G401.6 (cell line): Measurements from ENCODE around the gene L2HGDH.
A peak's percentile ranks its signal among the peaks of the same experiment; 100 is the strongest.

Source experiments
- FAIRE-seq: peaks from 2 replicates; lab custom pipeline; 2012; peaks lifted over from hg19 to GRCh38; lab: Jason Lieb, UNC

Gene L2HGDH

DNA sequence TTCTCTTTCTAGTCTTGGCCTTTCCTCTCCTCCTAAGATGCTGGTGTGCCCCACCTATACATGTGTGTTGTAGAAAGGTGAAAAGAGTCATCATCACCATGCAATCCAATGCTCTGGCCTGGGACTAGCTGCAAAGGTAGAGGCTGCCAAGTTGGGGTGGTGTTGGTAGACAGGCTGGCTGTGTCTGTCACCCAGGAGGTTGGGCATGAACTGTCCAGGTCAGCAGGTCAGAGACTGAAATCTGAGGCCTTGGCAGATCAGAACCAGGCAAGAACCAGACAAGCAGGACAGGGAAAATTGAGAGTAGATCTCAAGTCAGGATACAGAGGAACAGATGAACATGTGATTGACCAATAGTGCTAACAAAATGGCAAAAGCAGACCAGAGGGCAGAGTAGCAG, 26.2 kb downstream of the L2HGDH start:
- no peak for FAIRE-seq

DNA sequence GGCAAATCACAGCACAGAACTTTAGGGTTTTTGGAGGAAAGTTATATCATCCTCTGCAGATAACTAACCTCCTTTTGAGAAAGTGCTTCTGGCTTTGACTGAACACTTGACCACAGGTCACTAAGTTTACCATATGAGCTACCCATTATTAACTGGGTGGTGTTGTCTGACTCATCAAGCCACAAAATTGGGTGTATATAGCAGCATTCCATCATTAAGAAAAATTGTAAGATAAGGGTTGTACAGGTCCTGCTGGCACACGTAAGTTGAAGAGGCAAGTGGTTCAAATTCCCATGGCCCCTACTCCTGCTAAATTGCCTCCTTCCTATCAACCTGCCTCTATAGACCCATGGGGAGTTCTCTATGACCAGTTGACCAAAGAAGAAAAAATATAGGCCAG, 39.5 kb downstream of the L2HGDH start:
- no peak for FAIRE-seq

DNA sequence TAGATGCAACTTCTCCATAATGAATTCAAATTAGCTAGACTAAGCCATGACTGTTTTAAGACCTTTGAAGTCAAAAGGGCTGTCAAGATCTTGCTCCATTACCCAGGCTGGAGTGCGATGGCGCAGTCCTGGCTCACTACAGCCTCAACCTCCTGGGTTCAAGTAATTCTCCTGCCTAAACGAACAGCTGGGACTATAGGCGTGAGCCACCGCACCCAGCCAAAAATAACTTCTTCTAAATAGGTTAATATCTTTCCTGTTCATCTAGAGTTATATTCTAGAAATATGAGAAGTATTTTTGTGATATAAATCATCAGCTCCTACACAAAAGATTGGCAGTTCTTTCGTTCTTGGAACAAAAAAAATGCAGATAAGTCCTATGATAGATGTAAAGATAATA, 41.1 kb downstream of the L2HGDH start:
- FAIRE-seq = no peak

DNA sequence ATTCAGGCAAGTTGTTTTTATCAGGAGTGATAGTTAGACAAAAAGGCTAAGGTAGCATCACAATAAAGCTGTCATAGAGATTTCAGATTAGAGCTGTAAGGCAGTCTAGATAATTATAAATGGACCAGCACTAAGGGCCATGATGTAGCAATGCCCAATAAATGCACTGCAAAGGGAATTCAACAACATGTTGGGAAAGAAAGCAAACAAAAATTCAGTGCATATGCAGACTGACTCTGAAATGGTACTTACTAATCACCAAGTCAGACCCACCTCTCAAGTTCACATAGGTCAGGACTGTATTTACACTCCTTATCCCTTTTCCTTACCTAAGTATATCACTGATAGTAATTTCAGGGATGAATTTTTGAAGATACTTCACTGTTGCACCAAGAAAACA, 47.0 kb downstream of the L2HGDH start:
- FAIRE-seq = no peak

- no peak for FAIRE-seq
These were observed 48.7 kb downstream of the L2HGDH start for GRCh38 chr14:50263321-50263720.

GRCh38 chr14:50262865-50263264, 49.2 kb downstream of the L2HGDH start:
- FAIRE-seq = no peak

DNA sequence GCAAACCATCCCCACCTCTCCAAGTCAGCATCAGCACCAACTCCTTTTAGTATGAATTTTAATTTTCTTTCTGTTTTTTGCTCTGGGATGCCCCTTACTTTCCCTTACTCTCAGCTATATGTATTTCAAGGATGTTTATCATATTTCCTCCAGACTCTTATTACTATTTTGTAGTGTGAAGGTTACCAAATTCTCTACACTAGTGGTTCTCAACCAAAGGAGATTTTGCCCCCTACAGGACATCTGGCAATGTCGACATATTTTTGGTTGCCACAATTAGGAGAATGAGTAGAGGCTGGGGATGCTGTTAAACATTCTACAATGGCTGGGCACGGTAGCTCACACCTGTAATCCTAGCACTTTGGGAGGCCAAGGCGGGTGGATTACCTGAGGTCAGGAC, 51.5 kb downstream of the L2HGDH start:
- peak; percentile 53 for FAIRE-seq

GRCh38 chr14:50260072-50260471, 52.0 kb downstream of the L2HGDH start:
- FAIRE-seq = no peak

DNA sequence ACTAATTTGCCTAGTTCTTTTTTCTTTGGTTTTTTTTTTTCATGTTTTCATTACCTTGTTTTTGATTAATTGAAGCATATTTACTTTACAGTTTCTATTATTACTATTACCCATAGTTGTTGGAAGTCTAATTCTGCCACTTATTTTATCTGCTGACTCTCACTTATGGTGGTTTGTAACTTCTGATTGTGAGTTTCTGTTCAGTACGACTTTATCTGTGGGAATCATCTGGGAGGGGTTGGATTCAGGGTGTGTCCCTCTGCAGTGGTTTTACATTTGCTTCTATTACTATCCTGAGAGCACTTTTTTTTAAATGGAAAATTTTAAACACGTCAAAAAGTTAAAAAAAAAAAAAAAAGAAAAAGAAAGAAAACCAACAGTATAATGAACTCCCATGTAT, 54.3 kb downstream of the L2HGDH start:
- no peak for FAIRE-seq

DNA sequence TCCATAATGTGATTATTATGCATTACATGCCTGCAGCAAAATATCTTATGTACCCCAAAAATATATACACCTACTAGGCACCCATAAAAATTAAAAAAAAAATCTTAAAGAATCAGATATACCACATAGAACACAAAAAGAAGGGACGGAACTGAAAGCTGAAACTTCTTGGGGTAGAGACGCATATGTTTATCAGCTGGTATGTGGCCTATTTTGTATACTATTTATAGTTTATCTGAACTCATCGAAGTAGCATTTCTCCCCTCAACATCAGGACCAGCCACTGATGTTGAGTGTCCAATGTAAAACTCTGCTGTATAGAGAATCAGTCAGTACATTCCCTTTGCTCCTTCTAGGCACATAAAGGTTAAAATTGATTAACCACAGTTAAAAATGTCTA, 57.8 kb downstream of the L2HGDH start:
- no peak for FAIRE-seq

DNA sequence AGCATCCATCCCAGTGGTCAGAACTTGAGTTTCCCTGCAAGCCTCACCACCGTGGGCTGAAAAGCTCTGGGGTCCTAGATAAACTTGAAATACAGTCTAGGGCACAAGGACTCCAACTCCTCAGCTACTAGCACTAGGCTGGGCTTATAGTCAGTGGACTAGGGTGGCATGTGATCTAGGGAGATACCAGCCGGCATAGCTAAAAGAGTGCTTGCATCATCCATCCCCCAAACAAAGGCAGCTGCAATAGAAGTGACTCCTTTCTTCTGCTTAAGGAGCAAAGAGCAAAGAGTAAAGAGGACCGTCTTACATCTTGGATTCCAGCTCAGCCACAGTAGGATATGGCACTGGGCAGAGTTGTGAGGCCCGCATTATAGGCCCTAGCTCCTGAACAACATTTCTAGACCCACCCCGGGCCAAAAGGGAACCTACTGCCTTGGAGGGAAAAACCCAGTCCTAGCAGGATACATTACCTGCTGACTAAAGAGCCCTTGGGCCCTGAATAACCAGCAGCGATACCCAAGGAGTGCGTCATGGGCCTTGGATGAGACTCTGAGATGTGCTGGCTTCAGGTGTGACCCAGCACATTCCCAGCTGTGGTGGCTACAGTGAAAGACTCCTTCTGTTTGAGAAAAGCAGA, 62.8 kb downstream of the L2HGDH start:
- no peak for FAIRE-seq

DNA sequence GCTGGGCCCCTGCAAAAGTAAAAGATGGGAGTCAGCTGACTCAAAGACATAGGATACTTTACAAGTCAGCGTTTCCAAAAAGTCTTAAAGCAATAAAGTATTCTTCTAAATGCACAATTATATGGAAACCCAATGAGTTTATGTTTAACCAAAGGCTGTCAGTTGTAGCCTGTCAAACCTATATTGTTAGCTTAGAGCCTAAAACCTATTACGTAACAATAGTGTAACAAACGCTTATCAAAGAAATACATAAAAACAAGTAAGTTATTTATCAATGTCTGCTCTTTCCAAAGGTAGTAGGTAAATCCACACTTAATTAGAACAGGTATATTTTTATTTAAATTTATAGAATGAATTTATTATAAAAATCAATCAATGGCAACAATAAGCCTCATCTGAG, 64.8 kb downstream of the L2HGDH start:
- peak; percentile 31 for FAIRE-seq

GRCh38 chr14:50242566-50243310, 69.3 kb downstream of the L2HGDH start:
- FAIRE-seq = no peak

- no peak for FAIRE-seq
These were observed 69.9 kb downstream of the L2HGDH start for GRCh38 chr14:50242096-50242495.

DNA sequence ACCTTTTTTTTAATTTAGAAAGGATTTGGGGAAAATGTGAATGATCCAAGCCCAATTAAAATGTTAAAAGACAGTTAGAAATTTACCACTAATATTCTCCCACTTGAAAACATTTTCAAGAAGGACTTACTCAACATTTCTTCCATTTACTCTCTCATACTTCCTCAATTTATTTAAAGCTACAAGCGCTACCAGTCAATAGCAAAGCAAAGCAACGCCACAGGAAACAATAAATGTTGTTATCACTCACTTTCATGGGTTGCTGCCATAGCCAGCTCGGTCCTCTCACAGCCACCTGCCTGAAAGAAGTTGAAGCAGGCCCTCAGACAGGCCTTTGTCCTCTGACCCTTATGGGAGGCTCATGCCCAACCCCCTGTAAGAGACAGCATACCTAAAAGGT, 74.6 kb downstream of the L2HGDH start:
- no peak for FAIRE-seq

DNA sequence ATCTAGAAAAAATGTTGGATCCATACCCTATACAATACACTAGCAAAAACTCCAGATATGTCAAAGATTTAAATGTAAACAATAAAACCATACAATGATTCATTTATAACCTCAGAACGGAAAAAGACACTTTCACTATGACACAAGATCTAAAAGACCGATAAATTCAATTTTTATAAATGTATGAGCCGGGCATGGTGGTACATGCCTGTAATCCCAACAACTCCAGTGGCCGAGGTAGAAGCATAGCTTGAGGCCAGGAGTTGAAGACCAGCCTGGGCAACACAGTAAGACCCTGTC, 78.1 kb downstream of the L2HGDH start:
- no peak for FAIRE-seq

- FAIRE-seq = no peak
These were observed 78.7 kb downstream of the L2HGDH start for GRCh38 chr14:50233166-50233950.

DNA sequence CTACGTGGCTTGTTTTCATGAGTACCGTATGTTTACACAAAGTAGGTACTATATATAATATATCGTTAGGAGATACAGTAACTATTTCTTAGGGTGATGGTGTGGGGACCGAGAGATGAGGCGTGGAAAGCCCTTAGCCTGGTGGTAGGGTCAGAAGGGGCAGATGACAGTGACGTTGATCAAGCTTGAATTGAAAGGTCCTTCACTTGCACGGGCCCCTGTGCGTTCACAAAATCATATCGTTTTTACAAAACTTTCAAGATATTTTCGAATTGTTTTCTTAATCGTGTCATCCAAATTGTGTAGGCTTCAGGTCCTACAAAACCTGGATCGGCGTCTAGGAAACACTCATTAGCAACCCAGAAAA, 79.8 kb downstream of the L2HGDH start:
- no peak for FAIRE-seq

DNA sequence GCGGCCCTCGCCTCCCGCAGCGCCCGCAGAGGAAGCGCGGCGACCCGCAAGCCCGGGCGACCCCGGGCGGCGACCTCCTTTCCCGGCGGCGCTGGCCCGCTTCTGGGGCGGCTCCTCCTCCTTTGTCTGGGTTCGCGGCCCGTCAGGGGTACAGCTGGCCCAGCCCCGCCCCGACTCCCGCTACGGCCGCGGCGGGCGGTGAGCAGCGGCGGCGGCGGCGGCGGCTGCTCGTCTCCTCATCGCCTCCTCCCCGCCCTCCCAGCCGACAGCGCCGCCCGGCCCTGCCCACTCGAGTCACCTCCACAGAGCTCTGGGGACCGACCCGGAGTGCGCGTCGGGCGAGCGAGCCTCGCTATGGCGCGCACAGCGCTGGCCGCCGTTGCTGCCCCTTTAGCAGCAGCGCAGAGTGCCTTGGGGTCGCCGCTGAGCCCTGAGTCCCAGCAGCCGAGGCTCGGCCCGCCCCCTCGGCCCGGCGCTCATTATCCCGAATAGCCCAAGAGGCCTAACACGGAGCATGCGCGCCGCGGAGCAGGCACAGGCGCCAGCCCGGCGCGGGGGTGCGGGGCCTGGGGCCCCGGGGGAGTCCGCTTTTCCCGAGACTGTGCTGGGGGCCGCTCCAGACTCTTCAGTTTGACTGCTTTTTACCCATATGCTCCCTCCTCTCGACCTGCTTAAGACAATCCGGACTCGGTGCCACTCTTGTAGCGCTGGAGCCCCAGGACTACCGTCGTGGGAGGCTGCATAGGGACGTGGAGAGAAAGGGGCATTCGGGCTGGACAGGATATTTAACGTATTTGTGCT, 80.4 kb downstream of the L2HGDH start, which contains the start of gene SOS2:
SOS2 (minus strand) TSS at position 104 of the 801 bp plus-strand sequence. CDS start 295 bp downstream, outside the sequence.
- FAIRE-seq = no peak

DNA sequence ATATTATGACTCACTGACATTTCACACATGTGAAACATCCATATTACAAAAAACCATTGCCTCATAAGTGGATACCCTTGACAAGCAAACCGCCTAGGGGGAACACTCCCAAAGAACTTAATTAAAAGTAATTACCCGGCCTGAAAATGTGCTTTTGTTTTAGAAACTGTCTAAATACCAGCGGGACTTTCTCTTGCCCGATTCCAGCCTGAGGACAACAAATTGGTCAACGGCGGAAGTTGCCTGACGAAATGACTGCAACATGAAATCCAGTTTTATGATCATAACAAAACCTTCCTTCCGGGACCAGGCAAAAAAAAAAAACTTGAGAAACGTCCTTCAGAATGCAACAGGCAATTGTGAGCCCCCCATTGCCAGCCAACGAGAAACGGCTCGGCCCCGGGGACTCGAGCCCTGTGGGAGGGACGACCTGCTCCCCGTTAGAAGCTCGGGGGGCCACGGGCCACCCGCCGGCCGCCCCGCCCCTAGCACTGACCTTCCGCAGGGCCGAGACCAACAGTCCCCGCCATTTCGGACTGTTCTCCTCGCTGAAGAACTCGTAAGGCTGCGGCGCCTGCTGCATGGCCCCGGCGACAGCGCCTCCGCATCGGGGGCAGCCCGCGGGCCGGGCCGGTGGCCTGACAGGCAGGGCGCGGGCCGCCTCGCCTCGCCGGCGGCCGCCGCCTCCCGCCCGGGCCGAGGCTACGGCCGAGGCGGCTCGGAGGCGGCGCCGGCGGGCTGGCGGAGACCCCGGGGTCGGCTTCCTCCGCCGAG, 81.1 kb downstream of the L2HGDH start:
- FAIRE-seq = no peak

DNA sequence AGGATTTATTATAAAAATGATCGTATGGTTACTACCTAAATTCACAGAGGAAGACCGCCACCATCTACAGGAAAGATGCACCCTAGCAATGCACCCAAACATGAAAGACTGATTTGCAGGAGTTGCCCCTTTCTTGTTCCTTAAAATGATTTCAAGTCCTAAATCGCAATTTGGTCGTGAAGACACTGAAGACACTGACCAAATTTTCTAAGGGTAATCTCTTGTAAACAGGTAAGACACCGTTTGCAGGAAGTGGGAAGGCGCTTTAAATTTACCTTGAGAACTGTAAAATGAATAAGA, 81.7 kb downstream of the L2HGDH start:
- FAIRE-seq = no peak

DNA sequence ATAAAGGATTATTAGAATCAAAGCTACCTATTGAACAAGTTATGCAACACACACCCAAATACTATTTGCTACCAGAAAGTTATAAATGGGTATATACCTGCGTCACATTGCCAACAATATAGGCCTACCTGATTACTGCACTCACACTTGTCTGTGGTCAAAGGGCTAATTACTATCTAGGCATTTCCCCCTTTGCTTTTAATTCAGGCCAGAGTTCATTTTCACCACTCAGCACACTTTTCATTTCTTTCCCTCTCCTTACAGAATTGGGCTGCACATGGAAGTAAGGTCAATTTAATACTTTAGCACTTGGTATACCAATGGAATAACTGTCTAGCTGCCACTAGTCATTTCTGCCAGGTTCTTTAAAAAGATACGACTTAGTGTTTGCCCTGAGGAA, 82.3 kb downstream of the L2HGDH start:
- FAIRE-seq = no peak
